Neural progenitor cell (in vitro differentiated cells): ENCODE data around the gene SLC1A4. TPM values are rescaled to one million over a fixed set of nuclear protein-coding genes. Genes with fewer than 3 reads are reported as not detected.

Experiments used
- DNase-seq: peaks from one replicate; pipeline ENCODE4 v3.0.0-alpha.2; 2016; ENCODE audit warnings: low spot score
- H2AFZ ChIP-seq: fragments of 200-600 bp; sonication (generic); replicated peaks from 2 replicates; pipeline ENCODE4 v1.6.1; 2016; ENCODE audit warnings: antibody characterized with exemption
- H3F3A ChIP-seq: fragments of 200-600 bp; sonication (generic); 2 replicates; pipeline ENCODE4 v1.6.1; 2016; ENCODE audit warnings: antibody characterized with exemption, low read depth
- H3K27ac ChIP-seq: fragments of 200-600 bp; sonication (generic); 2 replicates; pipeline ENCODE4 v1.5.1; 2016; ENCODE audit warnings: mild to moderate bottlenecking
- H3K27me3 ChIP-seq: fragments of 200-600 bp; sonication (generic); 2 replicates; pipeline ENCODE4 v1.6.1; 2016; ENCODE audit warnings: mild to moderate bottlenecking, moderate library complexity
- H3K36me3 ChIP-seq: fragments of 200-600 bp; sonication (generic); 2 replicates; pipeline ENCODE4 v1.5.1; 2016
- H3K4me1 ChIP-seq: fragments of 200-600 bp; sonication (generic); 2 replicates; pipeline ENCODE4 v1.6.1; 2016; ENCODE audit warnings: mixed run types
- H3K4me2 ChIP-seq: fragments of 200-600 bp; sonication (generic); 2 replicates; pipeline ENCODE4 v1.6.1; 2016
- H3K4me3 ChIP-seq: fragments of 200-600 bp; sonication (generic); 2 replicates; pipeline ENCODE4 v1.5.1; 2016
- H3K79me2 ChIP-seq: fragments of 200-600 bp; sonication (generic); 2 replicates; pipeline ENCODE4 v1.6.1; 2016; ENCODE audit warnings: low read depth
- H3K9ac ChIP-seq: fragments of 200-600 bp; sonication (generic); 2 replicates; pipeline ENCODE4 v1.6.1; 2016
- H3K9me3 ChIP-seq: fragments of 200-600 bp; sonication (generic); 2 replicates; pipeline ENCODE4 v1.5.1; 2016; ENCODE audit warnings: low read depth
- H4K20me1 ChIP-seq: fragments of 200-600 bp; sonication (generic); 2 replicates; pipeline ENCODE4 v1.6.1; 2016; ENCODE audit warnings: low read depth
- H3K27ac Mint-ChIP-seq: 3 replicates; pipeline ENCODE4 v1.8.0; 2021; ENCODE audit warnings: mixed read lengths
- H3K27me3 Mint-ChIP-seq: 2 replicates; pipeline ENCODE4 v1.8.0; 2022; ENCODE audit warnings: low read depth, mild to moderate bottlenecking, inconsistent platforms, moderate library complexity, mixed read lengths; ENCODE audit not compliant: insufficient read depth
- H3K36me3 Mint-ChIP-seq: 3 replicates; pipeline ENCODE4 v1.8.0; 2021; ENCODE audit warnings: mixed read lengths
- H3K4me1 Mint-ChIP-seq: 3 replicates; pipeline ENCODE4 v1.8.0; 2021; ENCODE audit warnings: mixed read lengths
- H3K4me3 Mint-ChIP-seq: 3 replicates; pipeline ENCODE4 v1.8.0; 2021; ENCODE audit warnings: mild to moderate bottlenecking, moderate library complexity, mixed read lengths
- H3K9me3 Mint-ChIP-seq: 3 replicates; pipeline ENCODE4 v1.8.0; 2020; ENCODE audit warnings: mixed read lengths
- EZH2 ChIP-seq: fragments of 200-600 bp; sonication (generic); IDR thresholded peaks from 2 replicates; pipeline ENCODE4 v1.6.1; 2017; ENCODE audit warnings: antibody characterized with exemption, mild to moderate bottlenecking, moderate library complexity
- EZH2phosphoT487 ChIP-seq: fragments of 200-600 bp; sonication (generic); IDR thresholded peaks from 2 replicates; pipeline ENCODE4 v1.6.1; 2017; ENCODE audit warnings: antibody characterized with exemption
- total RNA-seq: library from RNA; depleted of rRNA; stranded (reverse); fragments of >200 nt; gene quantifications from 2 replicates; pipeline ENCODE4 v1.2.3, GENCODE V29; 2015; ENCODE audit warnings: low replicate concordance
- TF ChIP-seq, protein P1 (sequence below): fragments of 200-600 bp; sonication (generic); IDR thresholded peaks from 2 replicates; pipeline ENCODE4 v1.5.1; 2017; ENCODE audit warnings: antibody characterized with exemption, mild to moderate bottlenecking

Gene SLC1A4
- total RNA-seq, 1 donor from 2014 or later = 1.3 TPM

DNA sequence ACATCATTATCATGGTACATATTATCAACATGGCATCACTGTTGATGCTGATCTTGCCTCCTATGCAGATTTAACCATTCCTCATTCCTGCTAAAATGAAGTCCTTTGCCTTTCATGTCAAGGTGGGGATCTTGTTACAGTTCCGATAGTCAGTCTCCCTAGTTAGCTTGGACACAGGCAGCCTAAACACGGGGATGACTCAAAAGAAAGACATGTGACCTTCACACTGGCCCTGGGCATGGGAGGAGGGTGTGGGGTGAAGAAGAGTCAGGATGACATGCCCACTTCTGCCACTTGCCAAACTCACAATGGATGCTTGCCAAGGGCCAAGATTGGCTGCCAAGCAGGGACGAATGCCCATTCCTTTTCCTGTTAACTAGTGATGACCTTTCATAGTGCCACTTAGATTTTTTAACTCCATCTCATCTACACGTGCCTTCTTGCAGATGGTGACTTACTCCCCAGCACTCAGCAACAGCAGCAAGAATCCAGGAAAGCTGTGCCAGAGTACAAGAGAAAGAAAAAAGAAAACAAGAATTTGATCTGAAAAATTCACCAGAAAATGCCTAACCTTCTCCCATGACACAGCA lies 13.9 kb upstream of the SLC1A4 start:
- Mint-ChIP-seq H3K27me3 (no peaks in the 10 kb centered on the region), H3K9me3 (no peaks in the 10 kb centered on the region), H3K4me1 (peaks cover 8% of the 10 kb centered on the region), H3K4me3 (no peak overlapping the region), H3K27ac (peak overlapping the region; percentile 38), H3K36me3 (no peaks in the 10 kb centered on the region)
- H3K4me1 ChIP-seq = no peaks in the 10 kb centered on the region
- no peaks in the 10 kb centered on the region for H3K79me2 ChIP-seq
- no peak overlapping the region for H3K4me2 ChIP-seq
- no peak overlapping the region for H2AFZ ChIP-seq
- no peaks in the 10 kb centered on the region for H3K9me3 ChIP-seq
- no peaks in the 10 kb centered on the region for H3K27me3 ChIP-seq
- no peak for DNase-seq
- TF ChIP-seq, protein P1, sequence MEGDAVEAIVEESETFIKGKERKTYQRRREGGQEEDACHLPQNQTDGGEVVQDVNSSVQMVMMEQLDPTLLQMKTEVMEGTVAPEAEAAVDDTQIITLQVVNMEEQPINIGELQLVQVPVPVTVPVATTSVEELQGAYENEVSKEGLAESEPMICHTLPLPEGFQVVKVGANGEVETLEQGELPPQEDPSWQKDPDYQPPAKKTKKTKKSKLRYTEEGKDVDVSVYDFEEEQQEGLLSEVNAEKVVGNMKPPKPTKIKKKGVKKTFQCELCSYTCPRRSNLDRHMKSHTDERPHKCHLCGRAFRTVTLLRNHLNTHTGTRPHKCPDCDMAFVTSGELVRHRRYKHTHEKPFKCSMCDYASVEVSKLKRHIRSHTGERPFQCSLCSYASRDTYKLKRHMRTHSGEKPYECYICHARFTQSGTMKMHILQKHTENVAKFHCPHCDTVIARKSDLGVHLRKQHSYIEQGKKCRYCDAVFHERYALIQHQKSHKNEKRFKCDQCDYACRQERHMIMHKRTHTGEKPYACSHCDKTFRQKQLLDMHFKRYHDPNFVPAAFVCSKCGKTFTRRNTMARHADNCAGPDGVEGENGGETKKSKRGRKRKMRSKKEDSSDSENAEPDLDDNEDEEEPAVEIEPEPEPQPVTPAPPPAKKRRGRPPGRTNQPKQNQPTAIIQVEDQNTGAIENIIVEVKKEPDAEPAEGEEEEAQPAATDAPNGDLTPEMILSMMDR = no peak
- no peak for TF ChIP-seq EZH2phosphoT487
- no peak for TF ChIP-seq EZH2
- no peaks in the 10 kb centered on the region for H3F3A ChIP-seq
- H3K27ac ChIP-seq = no peak overlapping the region
- H3K9ac ChIP-seq = no peak overlapping the region
- H4K20me1 ChIP-seq = no peaks in the 10 kb centered on the region
- no peak overlapping the region for H3K4me3 ChIP-seq
- no peaks in the 10 kb centered on the region for H3K36me3 ChIP-seq

DNA sequence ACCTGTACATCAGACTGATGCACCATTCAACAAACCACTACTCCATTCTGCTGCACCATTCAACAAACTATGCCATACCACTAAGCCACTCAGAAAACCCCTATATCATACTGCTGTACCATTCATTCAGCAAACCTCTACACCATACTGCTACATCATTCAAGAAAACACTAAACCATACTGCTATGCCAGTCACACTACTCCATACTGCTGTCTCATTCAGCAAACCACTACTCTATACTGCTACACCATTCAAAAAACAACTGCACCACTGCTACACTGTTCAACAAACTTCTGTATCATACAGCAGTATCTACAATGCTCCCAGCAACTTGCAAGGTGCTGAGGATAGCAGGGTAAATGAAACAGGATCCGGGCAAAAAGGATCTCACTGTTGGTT lies 12.9 kb upstream of the SLC1A4 start:
- no peaks in the 10 kb centered on the region for H3K4me1 ChIP-seq
- no peak overlapping the region for H3K27ac Mint-ChIP-seq
- H2AFZ ChIP-seq = no peak overlapping the region
- no peaks in the 10 kb centered on the region for H3K79me2 ChIP-seq
- H4K20me1 ChIP-seq = no peaks in the 10 kb centered on the region
- no peaks in the 10 kb centered on the region for H3K9me3 ChIP-seq
- no peaks in the 10 kb centered on the region for H3K9me3 Mint-ChIP-seq
- no peak overlapping the region for H3K4me2 ChIP-seq
- H3K4me1 Mint-ChIP-seq = peaks cover 8% of the 10 kb centered on the region
- no peaks in the 10 kb centered on the region for H3K27me3 ChIP-seq
- no peaks in the 10 kb centered on the region for H3K36me3 ChIP-seq
- H3K36me3 Mint-ChIP-seq = no peaks in the 10 kb centered on the region
- H3K4me3 ChIP-seq = no peak overlapping the region
- TF ChIP-seq EZH2phosphoT487 (no peak), EZH2 (no peak)
- TF ChIP-seq, protein P1 = no peak
- no peaks in the 10 kb centered on the region for H3F3A ChIP-seq
- no peak overlapping the region for H3K4me3 Mint-ChIP-seq
- H3K27ac ChIP-seq = no peak overlapping the region
- H3K9ac ChIP-seq = no peak overlapping the region
- DNase-seq = no peak
- H3K27me3 Mint-ChIP-seq = no peaks in the 10 kb centered on the region

DNA sequence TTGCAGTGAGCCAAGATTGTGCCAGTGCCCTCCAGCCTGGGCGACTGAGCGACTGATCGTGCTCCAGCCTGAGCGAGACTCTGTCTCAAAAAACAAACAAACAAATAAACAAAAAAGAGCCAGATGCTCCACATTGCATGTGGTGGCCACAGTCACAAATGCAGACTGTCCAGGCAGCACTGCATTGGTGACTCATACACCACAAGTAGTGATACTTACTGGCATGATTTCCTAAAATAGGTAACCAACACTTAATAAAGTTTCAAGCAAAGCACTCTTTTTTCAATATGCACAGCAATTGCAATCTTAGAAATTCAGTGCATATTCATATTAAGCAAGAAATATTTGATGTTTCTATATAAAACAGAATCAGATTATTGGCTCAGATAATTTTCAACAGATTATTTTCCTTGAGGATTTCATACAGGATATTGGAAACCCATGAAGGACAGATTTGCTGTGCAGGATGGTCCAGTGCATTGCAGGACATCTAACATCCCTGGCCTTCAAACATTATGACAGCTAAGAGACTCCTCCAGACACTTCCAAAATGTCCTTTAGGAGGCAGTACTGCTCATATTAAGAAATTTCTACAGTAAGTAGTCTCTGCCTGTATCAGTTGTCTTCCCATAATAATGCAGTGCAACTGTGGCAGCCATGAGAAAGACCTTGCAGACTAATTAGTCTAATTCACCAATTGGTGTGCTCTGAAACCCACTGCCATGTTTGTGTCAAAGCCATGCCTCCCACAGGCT lies 10.5 kb upstream of the SLC1A4 start:
- Histone ChIP-seq H3K27me3 (no peaks in the 10 kb centered on the region), H2AFZ (no peak overlapping the region), H3K27ac (no peak overlapping the region), H3F3A (no peaks in the 10 kb centered on the region), H3K4me1 (no peaks in the 10 kb centered on the region), H3K9ac (no peak overlapping the region), H3K79me2 (no peaks in the 10 kb centered on the region), H3K4me3 (no peak overlapping the region), H3K36me3 (no peaks in the 10 kb centered on the region), H4K20me1 (no peaks in the 10 kb centered on the region), H3K4me2 (no peak overlapping the region), H3K9me3 (no peaks in the 10 kb centered on the region)
- H3K27ac Mint-ChIP-seq = no peak overlapping the region
- no peaks in the 10 kb centered on the region for H3K9me3 Mint-ChIP-seq
- no peak for TF ChIP-seq EZH2phosphoT487
- no peak for TF ChIP-seq EZH2
- TF ChIP-seq, protein P1 = peak; percentile 20
- H3K4me3 Mint-ChIP-seq = no peak overlapping the region
- H3K27me3 Mint-ChIP-seq = no peaks in the 10 kb centered on the region
- H3K36me3 Mint-ChIP-seq = no peaks in the 10 kb centered on the region
- DNase-seq = no peak
- peaks cover 10% of the 10 kb centered on the region for H3K4me1 Mint-ChIP-seq
